T-helper 2 cell treated with Interferon-gamma antibody and Interleukin-4, amounts not matched to agents 100 ng/mL and 5 ng/mL, for 36 hours (primary cell): Measurements from ENCODE around the gene CD300A. TPM values are rescaled to one million over a fixed set of nuclear protein-coding genes. Genes with fewer than 3 reads are reported as not detected.

ENCODE experiments used
- intact Hi-C: fragments of 100-400 bp; cut with micrococcal nuclease; formaldehyde crosslinking; loops from one replicate; pipeline ENCODE4 v1.15.1; 2023
- total RNA-seq: library from RNA; stranded (reverse); gene quantifications from 2 replicates; pipeline ENCODE4 v1.2.3, GENCODE V29; 2022

The CD300A gene
- 32.8 and 36.5 TPM in 2 replicates for total RNA-seq

- intact Hi-C loops: loop anchor here (5.0 kb wide), 1 partner anchor 686 kb away; the partner anchor contains the start of gene JPT1
Observed at GRCh38 chr17:74466111-74466827, at the start of gene CD300A. Gene CD300A, plus strand, starts transcription at chr17:74466634. Its CDS starts 70 bp downstream, at chr17:74466704.

GRCh38 chr17:74417178-74418045 lies 49.0 kb upstream of the CD300A start:
- intact Hi-C loops: no loop called here

GRCh38 chr17:74419928-74420411 lies 46.5 kb upstream of the CD300A start:
- intact Hi-C loops: no loop called here

GRCh38 chr17:74424117-74424516 lies 42.3 kb upstream of the CD300A start:
- intact Hi-C loops: no loop called here

- intact Hi-C loops: no loop called here
Observed at GRCh38 chr17:74424657-74425056, 41.8 kb upstream of the CD300A start.

- intact Hi-C loops: no loop called here
Observed at GRCh38 chr17:74426551-74427047, 39.8 kb upstream of the CD300A start.

- intact Hi-C loops: no loop called here
Observed at GRCh38 chr17:74427048-74427762, 39.2 kb upstream of the CD300A start.

GRCh38 chr17:74427763-74428153 lies 38.7 kb upstream of the CD300A start:
- intact Hi-C loops: no loop called here

GRCh38 chr17:74429604-74430384 lies 36.6 kb upstream of the CD300A start:
- intact Hi-C loops: loop anchor here (10.0 kb wide), 1 partner anchor 65 kb away; no protein-coding TSS in a partner anchor

- intact Hi-C loops: loop anchor here (10.0 kb wide), 1 partner anchor 64 kb away; no protein-coding TSS in a partner anchor
Observed at GRCh38 chr17:74430385-74430705, 36.1 kb upstream of the CD300A start.

GRCh38 chr17:74430706-74431567 lies 35.5 kb upstream of the CD300A start:
- intact Hi-C loops: loop anchor here (10.0 kb wide), 1 partner anchor 64 kb away; no protein-coding TSS in a partner anchor

GRCh38 chr17:74431568-74432423 lies 34.6 kb upstream of the CD300A start, which contains the start of gene GPRC5C:
Gene GPRC5C, plus strand, starts transcription at chr17:74432088. Its CDS starts 7,689 bp downstream, at chr17:74439777.
- intact Hi-C loops: loop anchor here (10.0 kb wide), 1 partner anchor 63 kb away; no protein-coding TSS in a partner anchor

GRCh38 chr17:74432424-74432690 lies 34.1 kb upstream of the CD300A start:
- intact Hi-C loops: loop anchor here (10.0 kb wide), 1 partner anchor 62 kb away; no protein-coding TSS in a partner anchor

GRCh38 chr17:74432766-74433391 lies 33.6 kb upstream of the CD300A start:
- intact Hi-C loops: loop anchor here (10.0 kb wide), 1 partner anchor 62 kb away; no protein-coding TSS in a partner anchor

GRCh38 chr17:74433421-74434121 lies 32.9 kb upstream of the CD300A start:
- intact Hi-C loops: loop anchor here (10.0 kb wide), 1 partner anchor 61 kb away; no protein-coding TSS in a partner anchor

- intact Hi-C loops: loop anchor here (10.0 kb wide), 1 partner anchor 59 kb away; no protein-coding TSS in a partner anchor
Observed at GRCh38 chr17:74435775-74436359, 30.6 kb upstream of the CD300A start.

- intact Hi-C loops: loop anchor here (10.0 kb wide), 1 partner anchor 57 kb away; no protein-coding TSS in a partner anchor
Observed at GRCh38 chr17:74437702-74438101, 28.7 kb upstream of the CD300A start.
